Endothelial cell (in vitro differentiated cells): ENCODE data around the gene ZNF764. TPM values are rescaled to one million over a fixed set of nuclear protein-coding genes. Genes with fewer than 3 reads are reported as not detected.

ENCODE experiments used
- DNase-seq: peaks from one replicate; pipeline ENCODE4 v3.0.0; 2021; ENCODE audit warnings: low spot score
- H3K27ac Mint-ChIP-seq: one replicate; pipeline ENCODE4 v1.8.0; 2021; ENCODE audit warnings: mixed read lengths, inconsistent platforms; ENCODE audit not compliant: unreplicated experiment
- H3K27me3 Mint-ChIP-seq: one replicate; pipeline ENCODE4 v1.8.0; 2021; ENCODE audit warnings: mild to moderate bottlenecking, moderate library complexity, mixed read lengths, inconsistent platforms; ENCODE audit not compliant: unreplicated experiment
- H3K36me3 Mint-ChIP-seq: one replicate; pipeline ENCODE4 v1.8.0; 2021; ENCODE audit warnings: mild to moderate bottlenecking, low read depth, mixed read lengths, inconsistent platforms; ENCODE audit not compliant: unreplicated experiment
- H3K4me1 Mint-ChIP-seq: one replicate; pipeline ENCODE4 v1.8.0; 2021; ENCODE audit warnings: mild to moderate bottlenecking, mixed read lengths, inconsistent platforms; ENCODE audit not compliant: unreplicated experiment
- H3K4me3 Mint-ChIP-seq: one replicate; pipeline ENCODE4 v1.8.0; 2021; ENCODE audit warnings: mild to moderate bottlenecking, mixed read lengths, inconsistent platforms; ENCODE audit not compliant: unreplicated experiment
- H3K9me3 Mint-ChIP-seq: one replicate; pipeline ENCODE4 v1.8.0; 2021; ENCODE audit warnings: mixed read lengths, inconsistent platforms; ENCODE audit not compliant: unreplicated experiment
- long read RNA-seq: library from polyadenylated mRNA; unstranded; transcript quantifications from one replicate; pipeline ENCODE4 v2.0.0, GENCODE V29; 2020; ENCODE audit not compliant: unreplicated experiment
- total RNA-seq: library from RNA; stranded (reverse); fragmentation: NEBNext Ultra II Directional; extraction: Animal tissue kit (Norgen Biotek cat#: 25700); gene quantifications from one replicate; pipeline ENCODE4 v1.2.1, GENCODE V29; 2021; ENCODE audit not compliant: unreplicated experiment
- TF ChIP-seq, protein P1 (sequence below): fragments of 200-600 bp; sonication (generic); IDR thresholded peaks from one replicate; pipeline ENCODE4 v1.5.0; 2021; ENCODE audit warnings: antibody characterized with exemption; ENCODE audit not compliant: unreplicated experiment

The ZNF764 gene
- total RNA-seq = 13.8 TPM
- long read RNA-seq, partial matches to known transcripts = 0 of 2 reads
- long read RNA-seq, other reads (novel, unspliced or antisense) = 1 of 2 reads

DNA sequence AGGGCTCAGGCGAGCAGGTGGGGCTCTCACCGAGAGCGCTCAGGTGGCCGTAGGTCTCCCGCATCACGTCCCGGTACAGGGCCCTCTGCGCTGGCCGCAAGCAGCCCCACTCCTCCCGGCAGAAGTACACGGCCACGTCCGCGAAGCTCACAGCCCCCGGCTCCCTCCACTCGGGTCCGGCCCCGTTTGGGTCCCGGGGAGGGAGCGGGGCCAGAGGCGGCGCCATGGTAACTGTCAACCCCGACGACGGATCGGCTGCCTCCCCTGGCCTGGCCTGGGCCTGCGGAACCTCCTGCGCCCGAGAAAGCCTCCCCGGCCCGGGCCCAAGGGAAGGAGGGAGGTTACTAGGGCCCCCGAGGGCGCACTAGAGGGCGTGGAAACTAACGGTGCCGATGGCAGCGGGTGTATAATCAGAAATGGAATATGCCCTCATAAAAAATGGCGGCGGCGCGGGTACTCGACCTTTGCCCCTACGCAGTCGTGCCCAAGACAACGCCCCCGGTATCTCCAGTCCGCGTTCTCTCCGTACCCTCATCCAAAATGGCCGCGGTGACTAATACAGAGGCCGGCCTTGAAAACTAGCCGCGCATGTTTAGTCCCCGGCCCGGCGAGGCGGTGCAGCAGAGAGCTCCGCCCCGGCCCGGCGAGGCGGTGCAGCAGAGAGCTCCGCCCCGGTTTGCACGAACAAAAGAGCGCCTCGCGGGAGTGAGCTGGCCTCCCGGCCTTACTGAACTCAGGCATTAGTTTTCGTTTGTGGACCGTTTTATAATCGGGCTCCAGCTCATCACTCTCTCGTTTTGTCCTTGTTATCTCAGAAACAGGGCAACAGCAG, at the start of gene ZNF764:
ZNF764 (minus strand) TSS at position 418 of the 832 bp plus-strand sequence; CDS start at position 226, 192 bp downstream.
- DNase-seq = peak; percentile 92
- peaks cover 31% of the 10 kb centered on the region for H3K4me1 Mint-ChIP-seq
- H3K4me3 Mint-ChIP-seq = peak within 1 kb of the TSS; percentile 89
- peaks cover 15% of the 10 kb centered on the region for H3K36me3 Mint-ChIP-seq
- H3K9me3 Mint-ChIP-seq = no peaks in the 10 kb centered on the region
- H3K27me3 Mint-ChIP-seq = peaks cover 10% of the 10 kb centered on the region
- TF ChIP-seq, protein P1, sequence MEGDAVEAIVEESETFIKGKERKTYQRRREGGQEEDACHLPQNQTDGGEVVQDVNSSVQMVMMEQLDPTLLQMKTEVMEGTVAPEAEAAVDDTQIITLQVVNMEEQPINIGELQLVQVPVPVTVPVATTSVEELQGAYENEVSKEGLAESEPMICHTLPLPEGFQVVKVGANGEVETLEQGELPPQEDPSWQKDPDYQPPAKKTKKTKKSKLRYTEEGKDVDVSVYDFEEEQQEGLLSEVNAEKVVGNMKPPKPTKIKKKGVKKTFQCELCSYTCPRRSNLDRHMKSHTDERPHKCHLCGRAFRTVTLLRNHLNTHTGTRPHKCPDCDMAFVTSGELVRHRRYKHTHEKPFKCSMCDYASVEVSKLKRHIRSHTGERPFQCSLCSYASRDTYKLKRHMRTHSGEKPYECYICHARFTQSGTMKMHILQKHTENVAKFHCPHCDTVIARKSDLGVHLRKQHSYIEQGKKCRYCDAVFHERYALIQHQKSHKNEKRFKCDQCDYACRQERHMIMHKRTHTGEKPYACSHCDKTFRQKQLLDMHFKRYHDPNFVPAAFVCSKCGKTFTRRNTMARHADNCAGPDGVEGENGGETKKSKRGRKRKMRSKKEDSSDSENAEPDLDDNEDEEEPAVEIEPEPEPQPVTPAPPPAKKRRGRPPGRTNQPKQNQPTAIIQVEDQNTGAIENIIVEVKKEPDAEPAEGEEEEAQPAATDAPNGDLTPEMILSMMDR = no peak
- H3K27ac Mint-ChIP-seq = peak within 1 kb of the TSS; percentile 92

DNA sequence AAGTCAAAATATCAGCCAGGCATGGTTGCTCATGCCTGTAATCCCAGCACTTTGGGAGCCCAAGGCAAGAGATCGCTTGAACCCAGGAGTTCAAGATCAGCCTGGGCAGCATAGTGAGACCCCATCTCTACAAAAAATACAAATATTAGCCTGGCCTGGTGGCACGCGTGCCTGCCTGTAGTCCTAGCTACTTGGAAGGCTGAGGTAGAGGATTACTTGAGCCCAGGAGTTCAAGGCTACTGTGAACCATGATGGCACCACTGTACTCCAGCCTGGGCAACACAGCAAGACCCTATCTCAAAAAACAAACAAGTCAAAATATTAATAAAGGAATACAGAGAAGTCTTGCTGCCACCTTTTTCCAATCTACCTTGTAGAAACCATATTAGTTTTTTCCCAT, 47.8 kb upstream of the ZNF764 start:
- peaks cover 23% of the 10 kb centered on the region for H3K36me3 Mint-ChIP-seq
- peaks cover 9% of the 10 kb centered on the region for H3K27me3 Mint-ChIP-seq
- TF ChIP-seq, protein P1 = no peak
- H3K4me3 Mint-ChIP-seq = no peak overlapping the region
- H3K4me1 Mint-ChIP-seq = peaks cover 10% of the 10 kb centered on the region
- no peaks in the 10 kb centered on the region for H3K9me3 Mint-ChIP-seq
- no peak for DNase-seq
- no peak overlapping the region for H3K27ac Mint-ChIP-seq

DNA sequence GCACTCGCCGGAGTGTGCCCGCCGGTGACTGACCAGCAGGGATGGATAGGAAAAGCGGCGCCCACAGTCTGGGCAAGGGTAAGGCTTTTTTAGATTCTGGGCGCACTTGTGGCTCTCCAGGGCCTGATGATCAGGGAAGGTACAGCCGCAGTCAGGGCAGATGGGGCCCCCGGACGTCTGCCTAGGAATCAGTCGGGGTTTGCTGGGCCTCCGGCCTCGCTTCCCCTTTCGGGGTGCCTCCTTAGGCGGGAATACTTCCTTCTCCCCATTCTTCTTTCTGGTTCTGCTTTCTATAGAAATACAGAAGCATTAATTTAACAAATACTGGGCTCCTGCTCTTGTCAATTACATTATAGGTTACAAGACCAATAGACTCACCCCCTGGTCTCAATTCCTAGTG, 47.0 kb upstream of the ZNF764 start:
- H3K27ac Mint-ChIP-seq = no peak overlapping the region
- H3K9me3 Mint-ChIP-seq = no peaks in the 10 kb centered on the region
- H3K4me3 Mint-ChIP-seq = peak overlapping the region; percentile 49
- TF ChIP-seq, protein P1 = no peak
- peaks cover 12% of the 10 kb centered on the region for H3K27me3 Mint-ChIP-seq
- no peak for DNase-seq
- H3K4me1 Mint-ChIP-seq = peaks cover 5% of the 10 kb centered on the region
- peaks cover 26% of the 10 kb centered on the region for H3K36me3 Mint-ChIP-seq

DNA sequence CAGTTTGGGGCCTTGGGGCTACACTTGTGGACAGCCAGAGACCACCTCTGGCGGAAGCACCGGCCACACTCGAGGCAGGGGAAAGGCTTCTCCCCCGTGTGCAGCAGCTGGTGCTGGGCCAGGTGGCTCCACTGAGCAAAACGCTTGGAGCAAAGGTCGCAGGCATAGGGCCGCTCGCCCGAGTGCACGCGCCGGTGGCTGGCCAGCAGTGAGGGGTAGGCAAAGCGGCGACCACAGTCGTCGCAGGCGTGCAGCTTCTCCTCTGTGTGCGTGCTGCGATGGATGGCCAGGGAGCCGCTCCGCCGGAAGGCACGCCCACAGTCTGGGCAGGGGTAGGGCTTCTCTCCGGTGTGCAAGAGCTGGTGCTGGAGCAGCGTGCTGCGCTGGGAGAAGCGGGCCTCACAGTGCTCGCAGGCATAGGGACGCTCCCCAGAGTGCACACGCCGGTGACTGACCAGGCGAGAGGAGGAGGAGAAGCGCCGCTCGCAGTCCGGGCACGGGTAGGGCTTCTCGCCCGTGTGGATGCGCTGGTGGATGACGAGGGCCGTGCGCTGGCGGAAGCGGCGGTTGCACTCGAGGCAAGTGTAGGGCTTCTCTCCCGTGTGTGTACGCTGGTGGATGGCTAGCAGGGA, 46.3 kb upstream of the ZNF764 start:
- Mint-ChIP-seq H3K9me3 (no peaks in the 10 kb centered on the region), H3K4me1 (peaks cover 5% of the 10 kb centered on the region), H3K4me3 (peak overlapping the region; percentile 49), H3K27ac (no peak overlapping the region), H3K27me3 (peaks cover 12% of the 10 kb centered on the region), H3K36me3 (peaks cover 26% of the 10 kb centered on the region)
- TF ChIP-seq, protein P1 = no peak
- no peak for DNase-seq

DNA sequence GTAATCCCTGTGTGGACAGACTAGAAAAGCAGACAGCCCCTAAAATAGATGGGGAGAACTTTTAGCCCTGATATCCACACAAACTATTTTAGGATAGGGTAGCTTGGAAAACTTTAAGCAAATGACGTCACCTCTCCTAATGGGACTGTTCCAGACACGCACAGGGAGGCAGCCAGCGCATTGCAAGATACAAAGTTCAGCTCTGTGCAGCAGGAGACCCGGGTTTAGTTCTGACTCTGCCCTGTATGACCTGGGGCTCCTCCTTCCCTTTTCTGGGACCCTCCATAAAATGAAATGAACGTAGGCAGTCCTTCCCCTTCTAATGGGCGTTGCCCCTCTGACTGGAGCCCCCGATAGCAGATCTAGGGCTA, 45.8 kb upstream of the ZNF764 start:
- DNase-seq = no peak
- Mint-ChIP-seq H3K27ac (peak overlapping the region; percentile 50), H3K27me3 (peaks cover 11% of the 10 kb centered on the region), H3K4me3 (no peak overlapping the region), H3K4me1 (peaks cover 2% of the 10 kb centered on the region), H3K36me3 (peaks cover 26% of the 10 kb centered on the region), H3K9me3 (no peaks in the 10 kb centered on the region)
- TF ChIP-seq, protein P1 = no peak
